Upper lobe of left lung (tissue), 4 donors: ENCODE data around the gene SDSL.

ENCODE experiments used
- CTCF ChIP-seq, 6 experiments: fragments of 450-650 bp in 4 of 6; fragments of 200-600 bp in 2 of 6; sonication (generic) in 2 of 6; IDR thresholded peaks; one replicate each; pipeline ENCODE4 v1.5.1; 2016 to 2019; ENCODE audit warnings: antibody characterized with exemption in 6 of 6
- EP300 ChIP-seq, 4 donors: sonication (generic); formaldehyde crosslinking; IDR thresholded peaks; one replicate each; pipeline ENCODE4 v1.5.1; 2017; ENCODE audit warnings: antibody characterized with exemption in 4 of 4, control low read depth in 2 of 4
- POLR2A ChIP-seq, 4 donors: fragments of 450-650 bp; IDR thresholded peaks; one replicate each; pipeline ENCODE4 v1.5.1; 2016 to 2017; ENCODE audit warnings: antibody characterized with exemption in 4 of 4, mild to moderate bottlenecking in 2 of 4

- TF ChIP-seq POLR2A (IDR thresholded peaks at IDR 0.05) (no peak), CTCF (IDR thresholded peaks at IDR 0.05) (no peak), EP300 (IDR thresholded peaks at IDR 0.05) (no peak)
These were observed 24.5 kb upstream of the SDSL start for GRCh38 chr12:113397497-113398197.
